GM12878 (cell line): ENCODE results near the gene HIVEP3. TPM values are rescaled to one million over a fixed set of nuclear protein-coding genes. Genes with fewer than 3 reads are reported as not detected.

Experiments used
- ATAC-seq: fragments of 200-7000 bp; cut with Tn5 transposase; 3 replicates; pipeline ENCODE4 v1.9.1; 2020; ENCODE audit warnings: mild to moderate bottlenecking, moderate library complexity
- BruUV-seq: library from RNA; stranded (reverse); fragments of 400-500 nt; replicated peaks from 2 replicates; lab custom pipeline; 2021; lab: Mats Ljungman, UMichigan
- CTCF ChIA-PET: fragments of 300-600 bp; sonication (Branson Sonifier 250); formaldehyde crosslinking; extraction: SDS; loops from one replicate; lab custom pipeline; 2021; ENCODE audit warnings: inconsistent platforms; lab: Yijun Ruan, JAX
- POLR2A ChIA-PET: fragments of 350-600 bp; formaldehyde crosslinking; extraction: SDS; loops from one replicate; lab custom pipeline; 2021; ENCODE audit warnings: inconsistent platforms; lab: Charles Lee
- RAD21 ChIA-PET: fragments of 300-600 bp; sonication (Branson Sonifier 250); formaldehyde crosslinking; loops from one replicate; lab custom pipeline; 2023; ENCODE audit warnings: antibody characterized with exemption; ENCODE audit not compliant: unreplicated experiment; lab: Charles Lee
- SMC1A ChIA-PET: fragments of 300-600 bp; sonication (Branson Sonifier 250); formaldehyde crosslinking; loops from one replicate; lab custom pipeline; 2023; ENCODE audit not compliant: unreplicated experiment, uncharacterized antibody; lab: Charles Lee
- DNase-seq: peaks from one replicate; pipeline ENCODE4 v3.0.0-alpha.2; 2011; ENCODE audit warnings: low read depth, low spot score
- FAIRE-seq: peaks from 3 replicates; lab custom pipeline; 2011; peaks lifted over from hg19 to GRCh38; lab: Jason Lieb, UNC
- H2AFZ ChIP-seq: 2 replicates; pipeline ENCODE4 v1.6.0; 2011; ENCODE audit warnings: low read depth, low read length, control low read depth; ENCODE audit not compliant: control insufficient read depth
- H3K27ac ChIP-seq: 2 replicates; pipeline ENCODE4 v1.5.1; 2011; ENCODE audit warnings: control low read depth; ENCODE audit not compliant: control insufficient read depth, insufficient read depth
- H3K27me3 ChIP-seq, 2 experiments: replicated peaks in 1 of 2; 2 replicates each; pipeline versions ENCODE4 v1.6.0 to v1.6.1; 2011; ENCODE audit warnings: low read length in 1 of 2; ENCODE audit not compliant: control insufficient read depth in 2 of 2, insufficient read depth in 2 of 2
- H3K36me3 ChIP-seq, 2 experiments: 2 replicates each; pipeline ENCODE4 v1.5.1; 2011; ENCODE audit warnings: low read length in 1 of 2; ENCODE audit not compliant: control insufficient read depth in 2 of 2, insufficient read depth in 2 of 2
- H3K4me1 ChIP-seq: 2 replicates; pipeline ENCODE4 v1.6.1; 2011; ENCODE audit warnings: mild to moderate bottlenecking, low read length, moderate library complexity, mixed read lengths; ENCODE audit not compliant: control insufficient read depth, insufficient read depth
- H3K4me2 ChIP-seq: 2 replicates; pipeline ENCODE4 v1.6.0; 2011; ENCODE audit warnings: control low read depth; ENCODE audit not compliant: control insufficient read depth, insufficient read depth
- H3K4me3 ChIP-seq: fragments of 200-600 bp; sonication (generic); 2 replicates; pipeline ENCODE4 v1.5.1; 2016
- H3K79me2 ChIP-seq: 2 replicates; pipeline ENCODE4 v1.6.0; 2011; ENCODE audit warnings: low read length; ENCODE audit not compliant: control insufficient read depth, insufficient read depth
- H3K9ac ChIP-seq: 2 replicates; pipeline ENCODE4 v1.8.0; 2011; ENCODE audit warnings: low read length, control low read depth, mixed read lengths; ENCODE audit not compliant: control insufficient read depth, insufficient read depth
- H3K9me3 ChIP-seq: replicated peaks from 3 replicates; pipeline ENCODE4 v1.5.1; 2011; ENCODE audit warnings: mild to moderate bottlenecking, low read length; ENCODE audit not compliant: control insufficient read depth, insufficient read depth
- H4K20me1 ChIP-seq: 2 replicates; pipeline ENCODE4 v1.6.0; 2011; ENCODE audit not compliant: control insufficient read depth, insufficient read depth
- ATF7 ChIP-seq: fragments of 450-650 bp; IDR thresholded peaks from 2 replicates; pipeline ENCODE4 v1.6.1; 2016; ENCODE audit warnings: low read depth, mild to moderate bottlenecking
- BCL11A ChIP-seq: IDR thresholded peaks from 2 replicates; pipeline ENCODE4 v1.6.1; 2011; ENCODE audit warnings: low read depth, low read length
- CBX5 ChIP-seq: sonication (generic); IDR thresholded peaks from 2 replicates; pipeline ENCODE4 v1.6.1; 2016; ENCODE audit warnings: low read depth, moderate library complexity, mild to moderate bottlenecking, inconsistent platforms
- CHD4 ChIP-seq: fragments of 200-600 bp; sonication (generic); IDR thresholded peaks from 2 replicates; pipeline ENCODE4 v1.6.1; 2016; ENCODE audit warnings: mild to moderate bottlenecking
- HCFC1 ChIP-seq: fragments of 150-350 bp; IDR thresholded peaks from 2 replicates; pipeline ENCODE4 v1.6.1; 2014; ENCODE audit warnings: low read length
- IKZF2 ChIP-seq, 2 experiments: fragments of 450-650 bp; IDR thresholded peaks; 2 replicates each; pipeline ENCODE4 v1.6.1; 2017; ENCODE audit warnings: mild to moderate bottlenecking in 2 of 2, moderate library complexity in 2 of 2
- NFYA ChIP-seq: IDR thresholded peaks from 2 replicates; pipeline ENCODE4 v1.6.1; 2011; ENCODE audit warnings: low read depth, mild to moderate bottlenecking, low read length, improper control_type of control experiment, borderline replicate concordance
- NR2C1 ChIP-seq: fragments of 450-650 bp; IDR thresholded peaks from 2 replicates; pipeline ENCODE4 v1.6.1; 2017; ENCODE audit warnings: antibody characterized with exemption, mild to moderate bottlenecking, moderate library complexity
- POLR2AphosphoS5 ChIP-seq: IDR thresholded peaks from 2 replicates; pipeline ENCODE4 v1.6.1; 2011; ENCODE audit warnings: mild to moderate bottlenecking, low read length, inconsistent platforms
- RCOR1 ChIP-seq: conservative IDR thresholded peaks from 2 replicates; pipeline ENCODE4 v1.6.1; 2012; ENCODE audit warnings: low read depth, low read length, improper control_type of control experiment
- SMAD1 ChIP-seq: fragments of 450-650 bp; IDR thresholded peaks from 2 replicates; pipeline ENCODE4 v1.6.1; 2018; ENCODE audit warnings: mild to moderate bottlenecking, low read depth; ENCODE audit not compliant: partially characterized antibody
- ZNF207 ChIP-seq: fragments of 450-650 bp; IDR thresholded peaks from 2 replicates; pipeline ENCODE4 v1.6.1; 2014; ENCODE audit warnings: antibody characterized with exemption, mild to moderate bottlenecking, borderline replicate concordance
- WGBS: methylation state at CpG from one replicate; pipeline ENCODE4 v1.1.6; 2016; ENCODE audit warnings: low lambda C conversion rate; ENCODE audit not compliant: insufficient replicate concordance, insufficient coverage; ENCODE audit errors: missing lambda C conversion rate; 5-methylcytosine and 5-hydroxymethylcytosine counted together
- in situ Hi-C: fragments of 300-500 bp; cut with MboI; formaldehyde crosslinking; loops from 9 replicates; pipeline ENCODE4 v1.14.3; 2018; ENCODE audit warnings: mixed read lengths
- intact Hi-C: fragments of 100-400 bp; cut with micrococcal nuclease; formaldehyde crosslinking; loops from one replicate; pipeline ENCODE4 v1.14.2; 2022; ENCODE audit not compliant: unreplicated experiment
- polyA plus RNA-seq, 11 experiments: library from polyadenylated mRNA; depleted of rRNA in 4 of 11; unstranded in 6 of 11; stranded (reverse) in 5 of 11; fragments of >200 nt; fragmentation: Nextera tagmentation in 4 of 11; fragmentation: Illumina TruSeq in 1 of 11; extraction: Ambion mirVana in 4 of 11; extraction: Trizol in 1 of 11; gene quantifications; 1 replicate in 1 of 11; 2 replicates in 10 of 11; pipeline versions ENCODE4 v1.2.1 to v1.2.3, GENCODE V29; 2011 to 2016; ENCODE audit warnings: inconsistent platforms in 2 of 11, missing spikeins in 2 of 11, low read depth in 1 of 11
- total RNA-seq, 4 experiments: library from RNA; depleted of rRNA in 3 of 4; stranded (reverse); fragments of >200 nt in 3 of 4; fragmentation: Illumina TruSeq in 1 of 4; extraction: Trizol in 1 of 4; gene quantifications; 2 replicates each; pipeline versions ENCODE4 v1.2.1 to v1.2.3, GENCODE V29; 2013 to 2021
- TF ChIP-seq, protein P1 (sequence below): fragments of 450-650 bp; IDR thresholded peaks from 2 replicates; pipeline ENCODE4 v1.6.1; 2016; ENCODE audit warnings: mild to moderate bottlenecking
- TF ChIP-seq, protein P2 (sequence below): IDR thresholded peaks from 2 replicates; pipeline ENCODE4 v1.6.1; 2011; ENCODE audit warnings: mild to moderate bottlenecking, low read depth, low read length, moderate library complexity; ENCODE audit not compliant: insufficient replicate concordance

Gene HIVEP3
- total and polyA plus RNA-seq, 10 of the 15 experiments (the other 5 are each of a cell fraction or from before 2014, with no cell fraction given), result 1.8 to 13.6 (median 3.8) TPM

DNA sequence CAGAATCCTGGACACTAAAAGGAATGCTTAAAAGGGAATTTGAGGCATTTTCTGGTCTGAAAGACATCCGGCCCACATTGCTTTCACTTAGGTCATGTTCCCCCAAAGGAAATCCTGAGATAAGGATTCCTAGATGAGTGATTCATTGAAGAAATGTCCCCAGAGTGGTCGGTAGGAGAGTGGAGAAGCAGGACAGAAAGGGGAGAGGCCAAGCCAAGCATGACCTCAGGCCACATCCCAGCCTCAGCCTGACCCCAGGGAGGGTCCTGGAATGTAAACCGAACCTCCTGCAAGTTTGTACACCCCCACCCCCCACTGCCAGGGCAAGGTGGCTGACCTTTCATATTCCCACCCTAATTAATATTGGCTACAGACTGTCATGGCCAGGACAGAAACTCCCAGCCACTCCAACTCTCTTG lies 16.6 kb downstream of the HIVEP3 start:
- no TSS peak for BruUV-seq
- SMC1A ChIA-PET, result interaction anchor here (1.2 to 1.4 kb wide), 3 partner anchors 10 to 127 kb away, joined by 3 to 4 read pairs (median 4); no protein-coding TSS in a partner anchor
- no peak overlapping the region for H3K4me2 ChIP-seq
- no peaks in the 10 kb centered on the region; the same call in 2 of the 3 replicates for H3K9me3 ChIP-seq
- in situ Hi-C loops (no loop called here), intact Hi-C loops (no loop called here)
- H4K20me1 ChIP-seq, result no peaks in the 10 kb centered on the region
- no peaks in the 10 kb centered on the region for H3K79me2 ChIP-seq
- DNase-seq, result no peak
- CTCF ChIA-PET, result interaction anchor here (1.2 kb wide), 1 partner anchor 21 kb away, joined by 4 read pairs; no protein-coding TSS in a partner anchor
- no peak overlapping the region for H3K9ac ChIP-seq
- H3K27ac ChIP-seq, result no peak overlapping the region
- no peak for ATAC-seq
- TF ChIP-seq, protein P1, sequence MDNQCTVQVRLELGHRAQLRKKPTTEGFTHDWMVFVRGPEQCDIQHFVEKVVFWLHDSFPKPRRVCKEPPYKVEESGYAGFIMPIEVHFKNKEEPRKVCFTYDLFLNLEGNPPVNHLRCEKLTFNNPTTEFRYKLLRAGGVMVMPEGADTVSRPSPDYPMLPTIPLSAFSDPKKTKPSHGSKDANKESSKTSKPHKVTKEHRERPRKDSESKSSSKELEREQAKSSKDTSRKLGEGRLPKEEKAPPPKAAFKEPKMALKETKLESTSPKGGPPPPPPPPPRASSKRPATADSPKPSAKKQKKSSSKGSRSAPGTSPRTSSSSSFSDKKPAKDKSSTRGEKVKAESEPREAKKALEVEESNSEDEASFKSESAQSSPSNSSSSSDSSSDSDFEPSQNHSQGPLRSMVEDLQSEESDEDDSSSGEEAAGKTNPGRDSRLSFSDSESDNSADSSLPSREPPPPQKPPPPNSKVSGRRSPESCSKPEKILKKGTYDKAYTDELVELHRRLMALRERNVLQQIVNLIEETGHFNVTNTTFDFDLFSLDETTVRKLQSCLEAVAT, result no peak
- POLR2A ChIA-PET, result interaction anchor here (1.1 kb wide), 1 partner anchor 8 kb away, joined by 3 read pairs; no protein-coding TSS in a partner anchor
- H2AFZ ChIP-seq, result no peak overlapping the region
- no peak for FAIRE-seq
- no peaks in the 10 kb centered on the region for H3K36me3 ChIP-seq
- 43% methylated on average over 3 of the region's 3 CpGs for WGBS
- H3K4me3 ChIP-seq, result no peak overlapping the region
- RAD21 ChIA-PET, result no interaction called here
- no peaks in the 10 kb centered on the region for H3K27me3 ChIP-seq
- peaks cover 17% of the 10 kb centered on the region for H3K4me1 ChIP-seq

DNA sequence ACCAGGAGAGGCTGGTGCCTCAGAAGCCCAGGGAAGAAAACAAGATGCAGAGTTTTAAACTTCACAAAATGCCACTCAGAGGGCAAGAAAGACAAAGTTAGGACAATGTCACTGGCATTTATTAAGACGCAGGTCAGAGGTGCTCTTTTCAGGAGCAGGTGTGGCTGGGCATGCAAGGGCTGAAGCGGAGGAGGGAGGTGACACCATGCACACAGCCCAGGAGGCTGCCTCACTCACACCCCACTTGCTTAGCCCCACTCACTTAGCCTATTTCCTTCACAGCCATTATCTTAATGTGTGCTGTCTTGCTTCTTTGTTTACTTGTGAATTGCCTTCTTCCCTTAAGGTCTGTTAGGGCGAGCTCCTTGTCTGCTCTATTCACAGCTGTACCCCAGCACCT lies 17.2 kb downstream of the HIVEP3 start:
- intact Hi-C loops (no loop called here), in situ Hi-C loops (no loop called here)
- no peaks in the 10 kb centered on the region for H3K36me3 ChIP-seq
- no TSS peak for BruUV-seq
- H3K27ac ChIP-seq, result no peak overlapping the region
- FAIRE-seq (no peak), DNase-seq (no peak), ATAC-seq (no peak)
- H3K4me3 ChIP-seq, result no peak overlapping the region
- H3K27me3 ChIP-seq, result no peaks in the 10 kb centered on the region
- POLR2A ChIA-PET, result no interaction called here
- H3K4me2 ChIP-seq, result no peak overlapping the region
- WGBS, result 64% methylated on average over 3 of the region's 3 CpGs
- SMC1A ChIA-PET, result interaction anchor here (1.2 to 1.4 kb wide), 3 partner anchors 9 to 127 kb away, joined by 3 to 4 read pairs (median 4); no protein-coding TSS in a partner anchor
- peaks cover 16% of the 10 kb centered on the region for H3K4me1 ChIP-seq
- CTCF ChIA-PET, result no interaction called here
- no peak overlapping the region for H3K9ac ChIP-seq
- no peaks in the 10 kb centered on the region for H3K9me3 ChIP-seq
- H4K20me1 ChIP-seq, result no peaks in the 10 kb centered on the region
- no peaks in the 10 kb centered on the region for H3K79me2 ChIP-seq
- RAD21 ChIA-PET, result no interaction called here
- H2AFZ ChIP-seq, result no peak overlapping the region
- TF ChIP-seq IKZF2 (IDR thresholded peaks at IDR 0.05), result no peak
- TF ChIP-seq ZNF207, result no peak
- TF ChIP-seq HCFC1, result no peak
- no peak for TF ChIP-seq CHD4
- TF ChIP-seq, protein P2, sequence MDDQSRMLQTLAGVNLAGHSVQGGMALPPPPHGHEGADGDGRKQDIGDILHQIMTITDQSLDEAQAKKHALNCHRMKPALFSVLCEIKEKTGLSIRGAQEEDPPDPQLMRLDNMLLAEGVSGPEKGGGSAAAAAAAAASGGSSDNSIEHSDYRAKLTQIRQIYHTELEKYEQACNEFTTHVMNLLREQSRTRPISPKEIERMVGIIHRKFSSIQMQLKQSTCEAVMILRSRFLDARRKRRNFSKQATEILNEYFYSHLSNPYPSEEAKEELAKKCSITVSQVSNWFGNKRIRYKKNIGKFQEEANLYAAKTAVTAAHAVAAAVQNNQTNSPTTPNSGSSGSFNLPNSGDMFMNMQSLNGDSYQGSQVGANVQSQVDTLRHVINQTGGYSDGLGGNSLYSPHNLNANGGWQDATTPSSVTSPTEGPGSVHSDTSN, result no peak
- TF ChIP-seq RCOR1, result no peak
- no peak for TF ChIP-seq CBX5
- TF ChIP-seq NFYA, result no peak
- TF ChIP-seq NR2C1, result no peak
- TF ChIP-seq ATF7, result no peak
- no peak for TF ChIP-seq SMAD1
- TF ChIP-seq POLR2AphosphoS5, result no peak
- no peak for TF ChIP-seq BCL11A
